Nephron (organoid): ENCODE data around the gene WAPL.

Source experiments
- H3K27ac Mint-ChIP-seq, 3 experiments: 2 replicates each; pipeline ENCODE4 v1.8.0; 2020; ENCODE audit warnings: mixed read lengths in 3 of 3, mild to moderate bottlenecking in 2 of 3, moderate library complexity in 1 of 3
- H3K27me3 Mint-ChIP-seq: 2 replicates; pipeline ENCODE4 v1.8.0; 2021; ENCODE audit warnings: low read depth, mild to moderate bottlenecking, moderate library complexity, mixed read lengths
- H3K36me3 Mint-ChIP-seq: 2 replicates; pipeline ENCODE4 v1.8.0; 2020; ENCODE audit warnings: low read depth, mixed read lengths
- H3K4me1 Mint-ChIP-seq: 2 replicates; pipeline ENCODE4 v1.8.0; 2020; ENCODE audit warnings: mixed read lengths
- H3K4me3 Mint-ChIP-seq, 3 experiments: 2 replicates each; pipeline ENCODE4 v1.8.0; 2020; ENCODE audit warnings: mild to moderate bottlenecking in 3 of 3, mixed read lengths in 3 of 3, moderate library complexity in 2 of 3
- H3K9me3 Mint-ChIP-seq: 2 replicates; pipeline ENCODE4 v1.8.0; 2020; ENCODE audit warnings: mixed read lengths
- TF ChIP-seq, protein P1 (sequence below), 3 experiments: fragments of 200-600 bp; sonication (generic); IDR thresholded peaks; one replicate each; pipeline ENCODE4 v1.5.0; 2021; ENCODE audit warnings: antibody characterized with exemption in 3 of 3; ENCODE audit not compliant: unreplicated experiment in 3 of 3

Gene WAPL

DNA sequence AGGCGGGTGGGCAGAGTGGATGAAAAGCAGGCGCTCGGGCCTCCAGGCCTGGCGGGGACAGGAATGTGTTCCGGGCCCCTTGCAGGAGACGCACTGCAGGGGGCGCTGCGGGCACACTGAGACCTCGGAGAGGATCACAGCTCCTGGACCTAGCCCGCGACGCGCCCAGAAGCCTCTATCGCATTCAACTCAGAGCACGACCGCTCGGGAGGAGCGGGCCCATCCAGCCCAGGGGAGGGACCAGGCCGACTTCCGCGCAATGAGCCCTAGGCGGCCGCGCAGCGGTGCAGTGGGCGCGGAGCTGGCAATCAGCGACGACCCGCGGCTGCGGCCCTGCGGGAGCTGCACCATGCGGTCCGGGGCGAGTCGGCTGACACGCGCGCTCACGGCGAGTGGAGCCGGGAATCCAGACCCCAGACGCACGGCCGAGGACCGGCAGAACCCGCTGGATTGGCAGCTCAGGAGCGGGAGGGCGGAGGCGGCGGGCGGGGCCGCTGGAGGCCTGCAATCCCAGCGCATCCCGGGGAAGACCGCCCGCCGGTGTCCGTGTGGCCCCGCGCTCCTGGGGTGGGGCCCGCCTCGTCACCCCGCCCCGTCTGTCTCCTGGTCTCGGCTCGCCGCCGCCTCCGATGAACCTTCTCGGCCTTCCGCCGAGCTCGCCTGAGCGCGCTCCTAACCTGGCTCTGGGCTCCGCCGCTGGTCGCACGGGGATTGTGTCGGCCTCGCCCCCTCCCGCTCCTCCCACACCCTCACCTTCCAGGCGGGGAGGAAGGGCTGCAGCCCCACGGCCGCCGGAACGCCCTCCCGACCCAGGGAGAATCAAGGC is 121.5 kb downstream of the WAPL start:
- H3K4me1 Mint-ChIP-seq = peaks cover 21% of the 10 kb centered on the region
- H3K9me3 Mint-ChIP-seq = peaks cover 7% of the 10 kb centered on the region
- TF ChIP-seq, protein P1, sequence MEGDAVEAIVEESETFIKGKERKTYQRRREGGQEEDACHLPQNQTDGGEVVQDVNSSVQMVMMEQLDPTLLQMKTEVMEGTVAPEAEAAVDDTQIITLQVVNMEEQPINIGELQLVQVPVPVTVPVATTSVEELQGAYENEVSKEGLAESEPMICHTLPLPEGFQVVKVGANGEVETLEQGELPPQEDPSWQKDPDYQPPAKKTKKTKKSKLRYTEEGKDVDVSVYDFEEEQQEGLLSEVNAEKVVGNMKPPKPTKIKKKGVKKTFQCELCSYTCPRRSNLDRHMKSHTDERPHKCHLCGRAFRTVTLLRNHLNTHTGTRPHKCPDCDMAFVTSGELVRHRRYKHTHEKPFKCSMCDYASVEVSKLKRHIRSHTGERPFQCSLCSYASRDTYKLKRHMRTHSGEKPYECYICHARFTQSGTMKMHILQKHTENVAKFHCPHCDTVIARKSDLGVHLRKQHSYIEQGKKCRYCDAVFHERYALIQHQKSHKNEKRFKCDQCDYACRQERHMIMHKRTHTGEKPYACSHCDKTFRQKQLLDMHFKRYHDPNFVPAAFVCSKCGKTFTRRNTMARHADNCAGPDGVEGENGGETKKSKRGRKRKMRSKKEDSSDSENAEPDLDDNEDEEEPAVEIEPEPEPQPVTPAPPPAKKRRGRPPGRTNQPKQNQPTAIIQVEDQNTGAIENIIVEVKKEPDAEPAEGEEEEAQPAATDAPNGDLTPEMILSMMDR (IDR thresholded peaks at IDR 0.05; ENCODE audit: unreplicated experiment in 3 of 3) = peak; percentile 92 to 99 (median 96)
- H3K27ac Mint-ChIP-seq = peak overlapping the region; percentile 13 to 65 (median 16)
- peaks cover 68% of the 10 kb centered on the region for H3K27me3 Mint-ChIP-seq
- H3K36me3 Mint-ChIP-seq = peaks cover 3% of the 10 kb centered on the region
- peak overlapping the region; percentile 73 to 88 (median 86) for H3K4me3 Mint-ChIP-seq

DNA sequence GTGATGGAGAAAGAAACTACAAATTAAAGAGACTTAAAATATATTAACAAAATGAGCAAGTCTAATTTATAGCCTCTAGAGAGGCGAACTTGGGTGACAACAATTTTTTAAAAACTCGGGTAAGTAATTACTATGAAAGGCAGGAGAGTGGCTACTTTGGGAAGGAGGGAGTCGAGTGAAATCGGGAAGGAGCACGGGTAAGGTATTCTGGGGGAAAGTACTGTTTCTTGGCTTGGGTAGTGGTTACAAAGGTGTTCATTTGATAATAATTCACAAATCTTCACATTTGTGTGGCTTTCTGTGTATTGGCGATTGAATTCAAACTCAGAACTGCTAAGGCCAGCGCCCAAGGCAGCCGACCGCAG is 122.1 kb downstream of the WAPL start:
- H3K9me3 Mint-ChIP-seq = peaks cover 7% of the 10 kb centered on the region
- H3K27me3 Mint-ChIP-seq = peaks cover 74% of the 10 kb centered on the region
- peak overlapping the region; percentile 73 to 88 (median 86) for H3K4me3 Mint-ChIP-seq
- TF ChIP-seq, protein P1 (IDR thresholded peaks at IDR 0.05; ENCODE audit: unreplicated experiment in 3 of 3) = no peak
- H3K27ac Mint-ChIP-seq = peak overlapping the region; percentile 13 to 65 (median 16)
- H3K4me1 Mint-ChIP-seq = peaks cover 21% of the 10 kb centered on the region
- H3K36me3 Mint-ChIP-seq = peaks cover 3% of the 10 kb centered on the region

DNA sequence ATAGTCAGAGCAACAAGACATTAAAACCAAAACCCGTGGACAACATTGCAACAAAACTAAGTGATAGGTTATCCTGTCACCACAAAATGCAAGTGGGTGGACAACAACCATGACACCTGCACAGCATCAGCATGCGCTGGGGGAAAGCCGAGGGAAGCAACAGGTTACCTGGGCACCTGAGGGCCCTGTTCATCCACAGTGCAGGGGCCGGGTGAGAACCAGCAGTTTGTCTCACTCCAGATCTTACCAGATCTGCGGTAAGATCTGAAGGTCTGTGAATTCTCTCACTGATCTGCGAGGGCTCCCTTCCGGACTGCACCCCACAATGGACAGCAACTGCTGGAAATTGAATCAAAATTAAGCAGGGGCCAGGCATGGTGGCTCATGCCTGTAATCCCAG is 124.5 kb downstream of the WAPL start:
- H3K4me3 Mint-ChIP-seq = no peak overlapping the region
- TF ChIP-seq, protein P1 (IDR thresholded peaks at IDR 0.05; ENCODE audit: unreplicated experiment in 3 of 3) = no peak
- H3K9me3 Mint-ChIP-seq = no peaks in the 10 kb centered on the region
- H3K27ac Mint-ChIP-seq = no peak overlapping the region
- H3K36me3 Mint-ChIP-seq = no peaks in the 10 kb centered on the region
- H3K27me3 Mint-ChIP-seq = peaks cover 76% of the 10 kb centered on the region
- peaks cover 13% of the 10 kb centered on the region for H3K4me1 Mint-ChIP-seq

DNA sequence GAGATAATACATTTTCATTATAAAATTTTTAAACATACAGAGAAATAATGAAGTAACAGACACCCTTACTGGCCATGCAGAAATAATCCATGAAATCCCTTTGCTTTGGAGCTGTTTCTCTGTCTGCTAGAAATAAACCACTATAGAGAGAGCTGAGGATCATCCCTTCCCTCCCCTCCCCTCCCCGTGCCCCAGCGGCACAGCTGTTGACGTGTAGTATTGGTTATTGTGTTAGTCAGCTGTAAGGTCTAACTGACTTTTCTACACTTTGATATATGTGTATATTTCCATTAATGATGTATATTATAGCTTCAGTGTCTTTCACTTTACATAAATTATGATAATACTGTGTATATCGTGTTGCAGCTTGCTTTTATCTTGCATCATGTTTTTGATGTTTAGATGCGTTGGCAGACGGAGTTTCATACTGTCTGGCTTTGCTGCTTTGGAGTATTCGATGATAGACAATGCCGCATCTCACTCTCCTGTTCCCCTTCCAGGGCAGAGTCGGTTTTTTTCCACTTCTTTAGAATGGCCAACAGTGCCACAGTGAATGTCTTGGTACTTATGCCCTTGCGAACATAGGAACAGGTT is 127.6 kb downstream of the WAPL start:
- peaks cover 80% of the 10 kb centered on the region for H3K27me3 Mint-ChIP-seq
- H3K4me1 Mint-ChIP-seq = no peaks in the 10 kb centered on the region
- no peaks in the 10 kb centered on the region for H3K36me3 Mint-ChIP-seq
- TF ChIP-seq, protein P1 (IDR thresholded peaks at IDR 0.05; ENCODE audit: unreplicated experiment in 3 of 3) = no peak
- H3K9me3 Mint-ChIP-seq = no peaks in the 10 kb centered on the region
- no peak overlapping the region for H3K27ac Mint-ChIP-seq
- H3K4me3 Mint-ChIP-seq = no peak overlapping the region

DNA sequence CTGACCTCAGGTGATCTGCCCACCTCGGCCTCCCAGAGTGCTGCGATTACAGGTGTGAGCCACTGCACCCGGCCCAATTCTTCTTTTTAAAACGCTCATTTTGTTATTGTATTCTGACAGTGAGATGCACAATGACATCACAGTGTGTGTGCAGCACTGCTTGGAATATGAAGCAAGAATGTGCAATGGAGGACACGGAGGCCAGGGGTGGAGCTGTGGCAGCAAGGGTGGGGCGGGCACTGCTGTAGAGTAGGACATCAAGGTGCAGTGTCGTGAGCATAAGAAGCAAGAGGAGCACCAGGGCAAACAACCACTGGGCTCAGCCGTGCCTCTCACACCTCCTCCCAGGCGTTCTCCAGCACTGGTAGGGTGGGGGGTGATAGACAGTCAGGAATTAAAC is 128.2 kb downstream of the WAPL start:
- peaks cover 80% of the 10 kb centered on the region for H3K27me3 Mint-ChIP-seq
- no peaks in the 10 kb centered on the region for H3K9me3 Mint-ChIP-seq
- H3K27ac Mint-ChIP-seq = no peak overlapping the region
- H3K36me3 Mint-ChIP-seq = no peaks in the 10 kb centered on the region
- no peaks in the 10 kb centered on the region for H3K4me1 Mint-ChIP-seq
- no peak overlapping the region for H3K4me3 Mint-ChIP-seq
- TF ChIP-seq, protein P1 (IDR thresholded peaks at IDR 0.05; ENCODE audit: unreplicated experiment in 3 of 3) = no peak
